8988T (cell line): ENCODE results near the gene BEST2.
"Not testable (repeated sequence)": the region's sequence is repeated elsewhere in the genome, so short reads cannot be mapped to it uniquely, and the experiment has no call there.

Experiments used
- DNase-seq: peaks from one replicate; pipeline ENCODE4 v3.0.0; 2011

The BEST2 gene

DNA sequence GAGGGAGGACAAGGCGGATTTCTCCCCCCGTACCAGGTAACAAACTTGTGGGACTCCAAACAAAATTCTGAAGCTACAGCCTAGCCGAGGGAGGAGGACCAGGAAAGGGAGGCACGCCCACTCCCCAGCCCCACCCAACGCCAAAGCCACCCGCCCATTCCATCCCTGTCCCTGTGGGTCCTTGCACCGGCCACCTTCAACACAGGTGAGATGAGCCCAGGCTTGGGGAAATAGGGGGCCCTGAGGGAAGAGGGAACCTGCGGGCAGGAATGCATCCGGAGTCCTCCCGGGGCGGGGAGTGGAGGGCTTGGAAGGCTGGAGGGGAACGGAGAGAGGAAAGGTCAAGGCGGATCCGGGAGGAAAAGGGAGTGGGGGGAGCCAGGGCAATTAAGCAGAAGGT is at the start of gene BEST2:
Gene BEST2 (plus strand): TSS at position 157 of the 400 bp plus-strand sequence. CDS start 802 bp downstream, outside the sequence.
- DNase-seq: no peak

DNA sequence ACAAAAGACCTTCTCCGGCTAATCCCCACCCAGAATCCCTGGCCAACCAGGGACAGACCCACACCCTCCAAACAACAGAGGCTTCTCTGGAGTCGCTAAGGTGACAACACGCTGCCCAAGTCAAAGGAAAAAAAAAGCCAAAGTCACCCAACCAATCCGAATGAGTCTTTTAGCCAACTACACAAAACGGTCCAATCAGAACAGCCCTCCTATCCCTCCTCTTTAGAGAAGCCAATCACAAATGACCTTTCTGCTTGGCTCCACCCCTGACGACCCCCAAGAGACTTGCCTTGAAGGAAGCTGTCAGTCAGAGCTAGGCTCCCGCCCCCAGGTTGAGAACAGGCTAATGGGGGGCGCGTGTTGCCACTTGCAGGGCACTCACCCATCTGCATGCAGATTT is 48.5 kb upstream of the BEST2 start:
- peak; percentile 38 for DNase-seq

DNA sequence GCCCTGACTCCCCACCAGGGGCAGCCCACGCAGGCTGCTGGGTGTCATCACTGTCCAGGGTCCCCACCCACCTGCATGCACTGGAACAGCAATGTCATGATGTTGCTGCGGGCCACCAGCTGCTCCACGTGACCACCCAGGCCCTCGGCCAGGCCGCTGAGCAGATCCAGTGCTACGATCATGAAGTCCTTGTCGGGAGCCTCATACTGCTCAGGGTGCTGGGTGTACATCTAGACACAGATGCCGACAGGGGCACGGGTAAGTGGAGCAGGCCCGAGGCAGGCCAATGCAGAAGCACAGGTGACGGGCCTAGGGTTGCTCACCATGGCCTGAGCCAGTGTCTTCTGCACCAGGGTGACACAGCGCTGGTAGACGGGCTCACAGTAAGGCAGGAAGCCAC is 46.4 kb upstream of the BEST2 start:
- no peak for DNase-seq

DNA sequence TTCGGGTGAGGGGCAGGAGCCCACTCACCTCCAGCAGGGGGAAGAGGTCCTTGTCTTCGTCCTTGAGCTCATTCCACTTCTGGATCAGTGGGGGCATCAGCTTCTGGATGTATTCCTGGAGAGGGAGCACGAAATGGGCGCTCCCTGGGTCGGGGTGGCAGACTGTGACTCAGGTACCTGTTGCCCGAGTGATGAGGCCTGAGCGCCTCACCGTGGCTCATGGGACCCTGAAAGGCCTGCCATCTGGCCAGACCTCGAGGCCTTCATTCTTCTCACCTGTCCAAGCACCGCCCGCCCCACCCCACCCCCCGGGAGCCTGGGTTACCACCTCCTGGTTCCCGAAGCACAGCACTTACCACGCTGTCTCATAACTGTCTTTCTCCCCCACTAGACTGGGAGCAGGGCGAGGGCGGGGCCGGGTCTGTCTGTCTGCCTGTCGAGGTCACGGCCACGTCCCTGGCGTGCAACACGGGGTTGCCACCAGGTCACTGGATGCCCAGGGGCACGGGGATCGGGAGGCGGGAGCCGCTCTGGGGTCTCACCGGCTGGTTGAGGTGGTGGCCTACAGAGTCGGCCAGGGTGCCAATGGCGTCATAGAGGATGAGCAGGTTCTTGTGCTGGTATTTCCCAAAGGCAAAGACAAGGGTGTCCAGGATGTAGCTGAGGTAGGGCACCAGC is 45.8 kb upstream of the BEST2 start:
- DNase-seq: no peak

DNA sequence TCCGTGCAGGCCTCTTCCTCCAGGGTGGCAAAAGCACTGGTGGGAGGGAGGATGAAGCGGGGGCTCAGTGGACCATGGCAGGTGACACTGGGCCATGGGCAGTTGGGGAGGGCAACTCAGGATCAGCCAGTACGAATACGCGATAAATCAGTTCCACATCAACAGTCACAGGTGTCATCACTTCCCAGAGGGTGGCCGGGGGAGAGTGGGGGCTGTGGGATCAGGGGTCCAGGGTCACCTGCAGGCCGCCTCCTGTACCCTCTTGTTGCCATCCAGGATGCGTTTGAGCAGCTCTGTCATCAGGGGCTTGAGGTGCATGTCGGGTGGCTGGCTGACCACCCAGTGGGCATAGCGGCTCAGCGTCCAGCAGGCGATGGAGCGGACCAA is 45.3 kb upstream of the BEST2 start:
- DNase-seq: no peak

DNA sequence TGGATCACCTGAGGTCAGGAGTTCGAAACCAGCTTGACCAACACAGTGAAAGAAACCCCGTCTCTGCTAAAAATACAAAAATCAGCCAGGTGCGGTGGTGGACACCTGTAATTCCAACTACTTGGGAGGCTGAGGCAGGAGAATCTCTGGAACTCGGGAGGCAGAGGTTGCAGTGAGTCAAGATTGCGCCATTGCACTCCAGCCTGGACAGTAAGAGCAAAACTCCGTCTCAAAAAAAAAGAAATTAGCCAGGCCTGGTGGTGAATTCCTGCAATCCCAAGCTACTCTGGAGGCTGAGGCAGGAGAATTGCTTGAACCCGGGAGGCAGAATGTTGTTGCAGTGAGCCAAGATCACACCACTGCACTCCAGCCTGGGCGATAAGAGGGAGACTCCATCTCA is 43.0 kb upstream of the BEST2 start:
- DNase-seq: no peak

DNA sequence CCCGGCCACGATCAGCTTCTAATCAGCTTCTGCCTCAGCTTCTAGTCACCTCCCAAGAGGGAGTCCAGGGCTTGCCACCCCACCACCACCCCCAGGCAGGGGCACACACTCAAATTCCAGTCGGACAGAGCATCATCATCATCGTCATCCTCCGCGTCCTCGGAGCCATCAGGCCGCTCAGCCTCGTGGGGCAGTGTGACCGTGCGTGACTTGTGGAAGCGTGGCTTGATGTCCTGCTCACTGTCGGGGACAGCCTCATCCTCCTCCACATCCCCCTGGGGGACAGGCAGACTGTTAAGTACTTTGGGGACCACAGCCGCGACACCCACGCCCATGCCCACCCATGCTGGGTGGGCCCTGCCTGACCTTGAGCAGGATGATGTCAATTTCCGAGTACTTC is 40.4 kb upstream of the BEST2 start:
- no peak for DNase-seq

DNA sequence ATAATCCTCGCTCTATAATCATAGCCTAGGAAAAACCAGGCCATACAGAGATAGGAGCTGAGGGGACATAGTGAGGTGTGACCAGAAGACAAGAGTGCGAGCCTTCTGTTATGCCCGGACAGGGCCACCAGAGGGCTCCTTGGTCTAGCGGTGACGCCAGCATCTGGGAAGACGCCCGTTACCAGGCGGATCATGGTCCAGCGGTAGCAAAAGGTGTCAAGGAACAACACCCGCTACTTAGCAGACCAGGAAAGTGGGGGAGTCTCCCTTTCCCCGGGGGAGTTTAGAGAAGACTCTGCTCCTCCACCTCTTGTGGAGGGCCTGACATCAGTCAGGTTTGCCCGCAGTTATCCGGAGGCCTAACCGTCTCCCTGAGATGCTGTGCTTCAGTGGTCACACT is 39.5 kb upstream of the BEST2 start:
- DNase-seq: not testable (repeated sequence)

DNA sequence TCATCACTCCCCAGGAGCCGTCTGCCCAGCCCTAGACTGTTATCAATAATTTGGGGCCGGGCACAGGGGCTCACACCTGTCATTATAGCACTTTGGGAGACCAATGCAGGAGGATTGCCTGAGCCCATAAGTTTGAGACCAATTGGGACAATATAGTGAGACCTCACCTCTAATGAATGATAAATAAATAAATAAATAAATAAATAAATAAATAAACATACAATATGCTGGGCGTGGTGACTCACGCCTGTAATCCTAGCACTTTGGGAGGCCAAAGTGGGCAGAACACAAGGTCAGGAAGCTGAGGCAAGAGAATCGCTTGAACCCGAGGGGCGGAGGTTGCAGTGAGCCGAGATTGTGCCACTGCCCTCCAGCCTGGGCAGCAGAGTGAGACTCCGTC is 38.3 kb upstream of the BEST2 start:
- DNase-seq: not testable (repeated sequence)

DNA sequence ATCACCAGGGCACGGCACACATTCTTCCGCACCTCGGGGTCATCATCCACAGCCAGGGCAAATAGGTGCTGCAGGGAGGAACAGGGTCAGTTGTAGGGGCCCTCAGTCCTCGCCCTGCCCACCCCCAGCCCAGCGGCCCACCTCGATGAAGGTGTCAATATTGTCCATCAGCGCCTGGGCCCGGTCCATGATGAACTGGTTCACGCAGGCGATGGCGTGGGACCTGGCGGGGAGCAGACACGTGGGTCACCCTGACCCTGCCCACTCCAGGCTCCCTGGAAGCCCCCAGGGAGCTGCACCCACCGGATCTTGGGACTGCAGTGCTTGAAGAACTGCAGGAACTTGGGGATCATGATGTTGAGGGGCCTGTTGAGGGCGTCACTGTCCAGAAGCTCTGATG is 36.5 kb upstream of the BEST2 start:
- no peak for DNase-seq

DNA sequence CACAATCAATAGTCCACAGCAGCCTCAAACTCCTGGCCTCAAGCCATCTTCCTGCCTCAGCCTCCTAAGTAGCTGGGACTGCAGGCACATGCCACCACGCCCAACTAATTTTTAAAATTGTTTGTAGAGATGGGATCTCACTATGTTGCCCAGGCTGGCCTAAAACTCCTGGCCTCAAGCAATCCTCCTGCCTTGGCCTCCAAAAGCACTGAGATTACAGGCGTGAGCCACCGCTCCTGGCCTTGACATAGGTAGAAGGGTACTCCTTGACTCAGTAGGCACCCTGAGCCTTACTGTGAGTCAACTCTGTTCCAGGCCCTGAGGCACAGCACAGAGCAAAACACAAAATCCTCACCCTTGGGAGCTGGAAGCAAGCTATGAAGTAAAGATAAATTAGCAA is 35.7 kb upstream of the BEST2 start:
- no peak for DNase-seq

DNA sequence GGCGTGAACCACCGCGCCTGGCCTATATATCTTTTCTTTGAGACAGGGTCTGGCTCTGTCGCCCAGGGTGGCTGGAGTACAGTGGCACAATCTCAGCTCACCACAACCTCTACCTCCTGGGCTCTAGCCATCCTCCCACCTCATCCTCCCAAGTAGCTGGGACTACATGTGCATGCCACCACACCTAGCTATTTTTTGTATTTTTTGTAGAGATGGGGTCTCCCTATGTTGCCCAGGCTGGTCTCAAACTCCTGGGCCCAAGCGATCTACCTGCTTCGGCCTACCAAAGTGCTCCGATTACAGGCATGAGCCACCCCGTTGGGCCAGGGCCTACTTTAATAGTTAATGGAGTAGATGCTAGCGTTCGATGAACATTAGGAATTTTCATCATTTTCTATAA is 31.3 kb upstream of the BEST2 start:
- DNase-seq: no peak

DNA sequence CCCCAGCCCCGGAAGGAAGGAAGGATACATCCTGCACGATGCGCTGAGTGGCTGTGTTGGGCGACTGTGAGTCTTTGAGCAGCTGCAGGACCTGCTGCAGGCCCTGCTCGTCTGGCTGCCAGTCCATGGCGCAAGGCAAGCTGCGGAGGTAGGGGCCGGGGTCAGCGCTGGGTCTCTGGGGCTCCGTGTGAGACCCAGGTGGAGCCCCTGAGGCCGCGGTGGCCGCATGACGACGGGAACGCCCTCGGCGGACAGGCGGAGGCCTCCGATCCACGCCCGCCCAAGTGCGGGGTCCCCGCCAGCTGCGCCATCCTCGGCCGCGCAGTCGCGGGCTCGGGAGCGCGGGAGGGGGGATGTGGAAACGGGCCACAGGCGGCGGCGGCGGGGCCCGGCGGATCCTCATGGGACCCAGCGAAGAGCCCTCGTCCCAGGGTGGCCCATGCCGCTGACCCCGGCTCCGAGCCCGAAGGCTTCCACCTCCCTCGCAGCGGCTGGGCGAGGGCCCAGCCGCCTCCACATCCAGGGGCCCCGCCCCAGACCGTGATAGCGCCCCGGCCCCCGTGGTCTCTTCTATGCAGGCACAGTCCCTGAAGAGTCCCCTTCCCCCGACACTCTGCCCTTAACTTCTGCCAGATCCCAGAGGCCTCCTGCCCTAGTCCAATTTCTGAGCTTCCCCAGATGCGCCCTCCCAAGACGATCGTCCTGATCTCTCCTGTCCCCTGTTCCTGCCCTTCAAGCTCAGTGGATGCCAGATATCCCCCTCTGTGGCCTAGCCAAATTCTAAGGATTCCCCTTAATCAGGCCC is 30.5 kb upstream of the BEST2 start:
- no peak for DNase-seq

DNA sequence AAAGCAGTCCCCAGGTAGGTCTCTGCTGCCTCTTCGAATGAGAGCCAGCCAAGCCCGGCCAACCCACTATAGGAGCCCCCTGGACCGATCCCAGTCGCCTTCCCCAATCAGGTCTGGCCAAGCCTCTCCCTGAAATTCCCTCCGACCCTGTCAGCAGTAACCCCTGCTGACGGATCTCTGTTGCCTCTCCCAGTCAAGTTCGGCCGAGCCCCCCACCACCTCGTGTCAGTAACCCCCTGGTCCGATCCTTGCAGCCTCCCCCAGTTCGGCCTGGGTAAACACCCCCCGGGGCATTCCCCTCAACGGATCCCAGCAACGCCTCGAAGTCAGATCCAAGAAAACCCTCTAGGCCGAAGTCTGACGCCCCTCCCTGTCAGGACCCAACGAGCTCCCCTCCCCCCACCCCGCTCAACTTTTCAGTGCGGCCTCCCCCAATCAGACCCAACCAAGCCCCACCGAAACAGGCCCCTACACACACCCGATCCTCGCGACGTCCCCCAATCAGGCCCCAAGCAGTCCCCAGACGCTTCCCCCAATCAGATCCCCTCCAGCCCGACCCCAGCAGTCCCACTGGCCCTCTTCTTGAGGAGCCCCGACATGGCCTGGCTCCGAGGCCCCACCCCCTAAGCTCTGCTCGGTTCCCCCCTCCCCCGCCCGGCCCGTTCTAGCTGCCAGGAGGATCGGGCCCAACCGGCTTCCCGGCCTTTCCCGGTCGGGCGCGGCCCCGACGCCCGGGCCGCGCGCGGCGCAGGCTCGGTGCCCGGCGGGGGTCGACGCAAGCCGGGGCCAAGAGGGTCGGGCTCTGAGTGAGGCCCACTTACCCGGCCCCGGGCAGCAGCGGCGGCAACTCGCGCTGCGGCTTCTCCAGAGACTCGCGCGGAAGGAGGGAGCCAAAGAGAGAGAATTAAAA is 29.7 kb upstream of the BEST2 start:
- DNase-seq: no peak

DNA sequence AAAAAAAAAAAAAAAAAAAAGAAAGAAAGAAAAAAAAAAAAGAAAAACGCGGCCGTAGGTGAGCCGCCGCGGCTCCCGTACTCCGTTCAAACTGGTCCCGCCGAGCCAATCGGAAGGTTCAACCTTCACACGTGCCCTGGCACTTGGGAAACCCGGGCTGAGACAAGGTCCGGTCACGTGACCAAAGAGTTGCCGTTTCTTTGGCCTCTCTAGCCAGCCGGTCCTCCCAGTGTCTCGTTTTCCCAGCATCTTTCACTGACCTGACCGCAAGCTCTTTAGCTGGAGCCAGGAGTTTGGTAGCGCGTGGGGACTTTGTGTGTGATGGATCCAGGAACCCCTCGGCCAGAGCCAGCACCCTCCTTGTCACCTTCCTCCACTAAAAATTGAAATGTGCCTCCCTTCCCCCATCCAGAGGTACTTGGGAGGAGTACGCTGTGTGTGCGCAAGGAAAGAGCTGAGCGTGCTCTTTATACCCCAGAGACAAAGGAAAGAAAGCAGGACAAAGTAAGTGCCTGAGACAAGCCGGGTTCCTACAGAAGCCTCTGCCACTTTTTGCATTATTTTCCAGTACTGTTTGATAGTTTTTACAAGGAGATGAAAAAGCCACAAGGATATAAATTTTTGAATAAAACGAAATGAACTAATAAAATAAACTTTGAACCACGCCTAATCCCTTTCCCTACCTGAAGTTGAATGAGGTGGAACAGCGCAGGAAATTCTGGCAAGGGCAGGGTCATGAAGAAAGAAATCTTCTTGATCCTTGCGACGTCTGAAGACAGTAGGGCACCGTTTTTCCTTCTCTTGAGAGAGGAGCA is 28.8 kb upstream of the BEST2 start:
- peak; percentile 95 for DNase-seq

DNA sequence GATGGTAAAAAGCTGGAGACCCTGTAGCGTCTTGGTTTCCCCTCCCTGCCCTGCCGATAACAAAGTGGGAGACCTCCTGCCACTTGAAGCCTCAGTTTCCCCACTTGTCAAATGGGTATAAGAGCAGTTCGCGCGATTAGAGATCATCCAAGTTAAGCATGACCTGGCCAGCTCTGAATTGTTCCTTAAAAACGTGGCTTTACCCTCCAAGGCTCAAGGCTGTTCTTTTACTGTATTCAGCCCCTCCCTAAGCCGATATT is 28.3 kb upstream of the BEST2 start:
- DNase-seq: no peak

DNA sequence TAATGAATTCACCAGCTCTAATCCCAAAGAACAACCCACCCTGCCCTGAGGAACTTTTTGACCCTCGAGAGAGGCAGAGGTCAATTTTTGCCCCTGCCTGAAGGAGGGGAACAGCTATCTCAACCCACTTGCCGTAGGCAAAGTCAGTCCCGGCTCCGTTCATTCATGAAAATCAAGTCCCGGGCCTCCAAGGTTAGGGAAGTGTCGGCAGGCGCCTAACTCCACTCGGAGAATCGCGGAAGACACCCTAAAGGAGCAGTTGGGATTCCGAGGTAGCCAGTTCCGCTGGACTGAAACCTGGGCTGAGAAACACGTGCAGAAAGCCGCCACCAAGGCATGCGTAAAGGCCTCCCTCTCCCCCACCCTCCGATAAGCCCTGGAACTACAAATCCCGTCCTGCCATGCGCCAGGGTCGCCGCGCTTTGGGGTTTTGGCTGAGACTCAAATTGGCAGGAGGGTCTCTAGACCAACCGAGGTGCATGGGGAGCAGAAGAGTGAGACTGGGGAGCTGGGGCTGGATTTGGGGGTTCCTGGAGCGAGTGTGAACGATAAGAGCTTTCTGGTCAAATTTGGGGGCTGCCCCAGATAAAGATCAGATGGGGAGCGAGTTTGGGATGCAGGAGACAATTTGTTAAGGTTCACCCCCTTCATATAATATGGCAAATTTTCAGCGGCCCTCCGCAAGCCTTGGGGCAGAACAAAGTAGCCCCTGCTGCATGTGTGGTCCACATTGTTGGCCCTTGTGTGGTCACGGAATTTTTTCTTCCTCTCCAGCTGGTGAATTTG is 27.8 kb upstream of the BEST2 start, which contains the start of gene TNPO2:
Gene TNPO2 (minus strand): TSS at position 292 of the 786 bp plus-strand sequence. CDS start 2,955 bp downstream, outside the sequence.
- no peak for DNase-seq

DNA sequence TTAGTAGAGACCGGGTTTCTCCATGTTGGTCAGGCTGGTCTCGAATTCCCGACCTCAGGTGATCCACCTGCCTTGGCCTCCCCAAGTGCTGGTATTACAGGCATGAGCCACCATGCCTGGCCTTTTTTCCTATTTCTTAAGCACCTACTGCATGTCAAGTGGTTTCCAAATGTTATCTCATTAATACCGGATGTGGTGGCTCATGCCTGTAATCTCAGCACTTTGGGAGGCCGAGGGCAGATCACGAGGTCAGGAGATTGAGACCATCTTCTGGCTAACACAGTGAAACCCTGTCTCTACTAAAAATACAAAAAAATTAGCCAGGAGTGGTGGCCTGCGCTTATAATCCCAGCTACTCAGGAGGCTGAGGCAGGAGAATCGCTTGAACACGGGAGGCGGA is 26.0 kb upstream of the BEST2 start:
- not testable (repeated sequence) for DNase-seq

DNA sequence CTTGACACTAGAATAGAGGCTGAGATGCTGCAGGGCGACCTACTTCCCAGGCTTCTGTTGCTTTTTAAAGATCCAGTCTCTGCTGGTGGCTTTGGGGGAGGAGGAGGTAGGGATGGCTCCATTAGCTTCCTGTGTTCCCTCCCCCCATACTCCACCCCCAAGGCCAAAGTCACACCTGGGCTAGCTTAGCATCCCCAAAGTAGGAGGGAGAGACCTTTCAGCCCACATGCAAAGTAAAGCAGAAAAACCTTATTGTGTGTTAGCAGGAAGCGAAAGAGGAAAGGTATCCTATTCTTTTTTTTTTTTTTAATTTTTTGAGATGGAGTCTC is 24.6 kb upstream of the BEST2 start:
- no peak for DNase-seq

DNA sequence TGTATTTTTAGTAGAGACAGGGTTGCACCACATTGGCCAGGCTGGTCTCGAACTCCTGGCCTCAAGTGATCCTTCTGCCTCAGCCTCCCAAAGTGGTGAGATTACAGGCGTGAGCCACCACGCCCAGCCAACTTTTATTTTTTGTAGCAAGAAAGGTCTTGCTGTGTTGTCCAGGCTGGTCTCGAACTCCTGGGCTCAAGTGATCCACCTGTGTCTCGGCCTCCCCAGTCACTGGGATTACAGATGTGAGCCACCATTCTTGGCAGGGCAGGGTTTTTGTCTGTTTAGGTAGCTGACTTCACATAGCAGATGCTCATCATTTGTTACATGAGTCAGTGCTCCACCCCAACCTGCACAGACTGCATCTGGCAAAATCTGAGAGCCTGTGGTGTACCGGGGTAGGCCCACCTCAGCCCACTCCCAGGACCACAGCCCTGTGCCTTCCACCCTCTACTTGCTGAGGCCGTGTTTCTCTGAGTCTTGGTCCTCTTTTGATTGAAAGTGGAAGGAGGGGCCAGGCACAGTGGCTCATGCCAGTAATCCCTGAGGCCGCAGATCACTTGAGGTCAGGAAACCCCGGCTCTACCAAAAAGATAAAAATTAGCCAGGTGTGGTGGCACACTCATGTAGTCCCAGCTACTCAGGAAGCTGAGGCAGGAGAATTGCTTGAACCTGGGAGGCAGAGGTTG is 23.7 kb upstream of the BEST2 start:
- DNase-seq: no peak

DNA sequence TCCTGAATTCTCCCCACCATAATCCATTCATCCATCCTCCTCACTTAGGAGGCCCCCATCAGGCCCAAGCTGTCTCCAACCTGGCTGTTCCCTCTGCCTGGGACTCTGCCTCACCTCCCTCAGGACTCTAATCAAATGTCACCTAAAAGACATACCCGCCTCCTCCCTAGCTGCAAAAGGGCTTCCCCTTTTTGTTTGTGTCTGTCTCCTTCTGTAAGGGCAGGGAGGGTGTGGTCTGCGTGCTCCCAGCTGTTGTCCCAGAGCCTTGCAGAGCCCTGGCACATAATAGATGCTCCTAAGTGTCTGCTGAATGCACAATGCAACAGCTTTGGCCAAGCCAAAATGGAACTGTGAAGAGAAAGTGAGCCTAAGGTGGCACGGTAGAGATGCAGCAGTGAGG is 21.5 kb upstream of the BEST2 start:
- DNase-seq: no peak

DNA sequence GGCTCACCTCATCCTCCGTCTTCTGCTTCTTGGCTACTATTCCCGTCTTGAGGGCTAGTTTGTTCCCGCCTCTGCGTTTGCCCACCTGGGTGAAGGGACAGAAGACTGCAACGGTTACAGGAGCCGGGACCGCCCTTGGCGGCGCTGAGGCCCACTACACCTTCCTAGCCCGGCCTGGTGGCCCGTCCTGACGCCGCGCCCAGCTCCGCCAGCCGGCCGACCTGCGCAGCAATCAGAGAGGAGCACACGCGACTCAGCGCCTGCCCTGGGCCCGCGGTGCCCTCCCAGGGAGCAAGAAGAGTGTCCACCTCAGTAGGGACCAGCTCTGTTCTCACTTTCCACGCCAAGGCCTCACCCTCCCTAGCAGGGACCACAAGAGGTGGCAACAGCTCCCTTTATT is 20.3 kb upstream of the BEST2 start:
- no peak for DNase-seq
